Tibial nerve (tissue), 4 donors: Measurements from ENCODE around the gene IQSEC1. TPM values are rescaled to one million over a fixed set of nuclear protein-coding genes. Genes with fewer than 3 reads are reported as not detected.

ENCODE experiments used
- DNase-seq, 2 donors: peaks; one replicate each; pipeline ENCODE4 v3.0.0-alpha.2; 2019; ENCODE audit warnings: low spot score in 2 of 2
- H3K27ac ChIP-seq, 4 donors: fragments of 200-600 bp; sonication (generic) in 3 of 4; one replicate each; pipeline ENCODE4 v1.5.1; 2017 to 2019; ENCODE audit warnings: mild to moderate bottlenecking in 1 of 4
- H3K27me3 ChIP-seq, 2 donors: fragments of 200-600 bp; sonication (generic) in 1 of 2; one replicate each; pipeline versions ENCODE4 v1.5.1 to v1.6.0; 2017 to 2019
- H3K36me3 ChIP-seq, 3 donors: fragments of 200-600 bp; sonication (generic); one replicate each; pipeline ENCODE4 v1.5.1; 2018 to 2019
- H3K4me1 ChIP-seq, 4 donors: fragments of 200-600 bp; sonication (generic) in 3 of 4; one replicate each; pipeline ENCODE4 v1.5.1; 2017 to 2019
- H3K4me3 ChIP-seq, 4 donors: fragments of 200-600 bp; sonication (generic) in 3 of 4; one replicate each; pipeline ENCODE4 v1.5.1; 2017 to 2019; ENCODE audit warnings: mild to moderate bottlenecking in 1 of 4, moderate library complexity in 1 of 4
- H3K9me3 ChIP-seq, 4 donors: fragments of 200-600 bp; sonication (generic) in 3 of 4; one replicate each; pipeline ENCODE4 v1.5.1; 2017 to 2019
- EP300 ChIP-seq, 2 donors: sonication (generic); formaldehyde crosslinking; IDR thresholded peaks; one replicate each; pipeline ENCODE4 v1.6.1; 2017; ENCODE audit warnings: antibody characterized with exemption in 2 of 2, mild to moderate bottlenecking in 1 of 2
- POLR2A ChIP-seq, 2 donors: fragments of 450-650 bp; IDR thresholded peaks; one replicate each; pipeline ENCODE4 v1.6.1; 2017; ENCODE audit warnings: antibody characterized with exemption in 2 of 2, mild to moderate bottlenecking in 2 of 2, moderate library complexity in 2 of 2
- WGBS, 2 donors: methylation state at CpG; one replicate each; pipeline ENCODE4 v1.1.5; 2018; 5-methylcytosine and 5-hydroxymethylcytosine counted together
- total RNA-seq, 4 donors: library from RNA; depleted of rRNA; stranded (reverse); fragments of >200 nt; gene quantifications; one replicate each; pipeline ENCODE4 v1.1.0, GENCODE V29; 2016
- TF ChIP-seq, protein P1 (sequence below), 5 experiments: fragments of 200-600 bp in 3 of 5; fragments of 450-650 bp in 2 of 5; sonication (generic) in 3 of 5; IDR thresholded peaks; one replicate each; pipeline ENCODE4 v1.5.1; 2016 to 2019; ENCODE audit warnings: antibody characterized with exemption in 5 of 5, mild to moderate bottlenecking in 3 of 5, moderate library complexity in 2 of 5

The IQSEC1 gene
- total RNA-seq, 4 donors from 2014 or later, result 58.2 to 77.5 (median 68.6) TPM

DNA sequence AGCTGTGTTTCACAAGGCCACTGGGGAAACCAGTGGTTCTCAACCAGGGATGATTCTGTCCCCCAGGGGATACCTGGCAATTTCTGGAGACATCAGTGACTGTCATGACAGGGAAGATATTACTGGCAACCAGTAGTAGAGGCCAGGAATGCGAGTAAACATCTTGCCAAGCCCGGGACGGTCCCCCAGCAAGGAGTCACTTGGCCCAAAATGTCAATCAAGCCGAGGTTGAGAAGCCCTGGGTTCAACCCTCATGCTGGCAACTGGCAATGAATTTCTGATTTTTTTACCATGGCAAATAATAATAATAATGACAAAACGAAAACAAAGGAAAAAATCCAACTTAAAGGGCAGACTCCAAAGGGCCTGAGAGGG is 166.3 kb downstream of the IQSEC1 start:
- no peak for DNase-seq
- TF ChIP-seq EP300 (IDR thresholded peaks at IDR 0.05) (no peak), POLR2A (IDR thresholded peaks at IDR 0.05) (no peak)
- TF ChIP-seq, protein P1, sequence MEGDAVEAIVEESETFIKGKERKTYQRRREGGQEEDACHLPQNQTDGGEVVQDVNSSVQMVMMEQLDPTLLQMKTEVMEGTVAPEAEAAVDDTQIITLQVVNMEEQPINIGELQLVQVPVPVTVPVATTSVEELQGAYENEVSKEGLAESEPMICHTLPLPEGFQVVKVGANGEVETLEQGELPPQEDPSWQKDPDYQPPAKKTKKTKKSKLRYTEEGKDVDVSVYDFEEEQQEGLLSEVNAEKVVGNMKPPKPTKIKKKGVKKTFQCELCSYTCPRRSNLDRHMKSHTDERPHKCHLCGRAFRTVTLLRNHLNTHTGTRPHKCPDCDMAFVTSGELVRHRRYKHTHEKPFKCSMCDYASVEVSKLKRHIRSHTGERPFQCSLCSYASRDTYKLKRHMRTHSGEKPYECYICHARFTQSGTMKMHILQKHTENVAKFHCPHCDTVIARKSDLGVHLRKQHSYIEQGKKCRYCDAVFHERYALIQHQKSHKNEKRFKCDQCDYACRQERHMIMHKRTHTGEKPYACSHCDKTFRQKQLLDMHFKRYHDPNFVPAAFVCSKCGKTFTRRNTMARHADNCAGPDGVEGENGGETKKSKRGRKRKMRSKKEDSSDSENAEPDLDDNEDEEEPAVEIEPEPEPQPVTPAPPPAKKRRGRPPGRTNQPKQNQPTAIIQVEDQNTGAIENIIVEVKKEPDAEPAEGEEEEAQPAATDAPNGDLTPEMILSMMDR (IDR thresholded peaks at IDR 0.05), result no peak
- Histone ChIP-seq H3K4me1 (peaks cover 0 to 7% (median 0%) of the 10 kb centered on the region in 4 donors), H3K36me3 (peaks cover 2 to 99% (median 31%) of the 10 kb centered on the region in 3 donors), H3K27ac (no peak overlapping the region), H3K9me3 (no peaks in the 10 kb centered on the region), H3K4me3 (no peak overlapping the region), H3K27me3 (no peaks in the 10 kb centered on the region)
- WGBS, 2 donors, result 69 to 70% methylated on average over 5 of the region's 5 CpGs

DNA sequence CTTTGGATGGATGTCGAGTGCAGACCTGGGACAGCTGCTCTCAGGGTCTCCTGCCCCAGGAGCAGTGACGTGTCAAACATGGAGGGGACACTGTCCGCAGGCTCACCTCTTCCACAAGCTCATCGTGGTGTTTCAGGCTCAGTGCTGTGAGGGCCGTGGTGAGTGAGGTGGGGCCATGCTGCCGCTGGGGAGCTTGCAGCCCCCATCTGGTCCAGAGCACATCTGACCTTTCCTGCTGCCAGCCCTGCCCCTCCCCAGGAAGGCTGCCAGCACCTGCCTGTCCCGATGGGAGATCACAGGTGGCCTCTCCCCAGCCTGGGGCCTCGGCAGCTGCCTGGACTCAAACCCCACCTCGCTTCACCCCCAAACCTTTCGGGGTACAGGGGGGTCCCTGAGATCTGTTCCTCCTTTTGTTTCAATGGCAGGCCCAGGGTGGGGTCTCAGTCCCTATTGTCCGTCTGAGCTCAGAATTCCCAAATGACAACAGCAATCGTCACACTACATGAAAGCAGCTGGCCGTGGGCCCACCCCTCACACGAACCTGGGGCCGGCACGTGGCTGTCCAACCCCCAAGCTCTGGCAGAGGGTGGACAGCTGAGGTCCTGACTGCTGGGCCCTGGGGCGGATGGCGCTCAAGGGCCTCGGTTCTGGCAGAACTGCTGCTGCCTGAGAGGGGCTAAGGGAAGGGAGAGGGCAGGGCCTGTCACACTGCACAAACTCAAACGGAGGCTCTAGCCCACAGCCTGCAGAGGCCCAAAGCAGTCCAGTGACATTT is 166.9 kb downstream of the IQSEC1 start:
- Histone ChIP-seq H3K36me3 (peaks cover 2 to 99% (median 31%) of the 10 kb centered on the region in 3 donors), H3K4me1 (peaks cover 0 to 12% (median 0%) of the 10 kb centered on the region in 4 donors), H3K4me3 (no peak overlapping the region), H3K9me3 (no peaks in the 10 kb centered on the region), H3K27me3 (no peaks in the 10 kb centered on the region), H3K27ac (no peak overlapping the region)
- no peak for DNase-seq
- TF ChIP-seq, protein P1 (IDR thresholded peaks at IDR 0.05), result no peak
- no peak for TF ChIP-seq EP300 (IDR thresholded peaks at IDR 0.05)
- TF ChIP-seq POLR2A (IDR thresholded peaks at IDR 0.05), result no peak
- WGBS, 2 donors, result 74 to 82% methylated on average over 17 to 19 of the region's 20 CpGs

DNA sequence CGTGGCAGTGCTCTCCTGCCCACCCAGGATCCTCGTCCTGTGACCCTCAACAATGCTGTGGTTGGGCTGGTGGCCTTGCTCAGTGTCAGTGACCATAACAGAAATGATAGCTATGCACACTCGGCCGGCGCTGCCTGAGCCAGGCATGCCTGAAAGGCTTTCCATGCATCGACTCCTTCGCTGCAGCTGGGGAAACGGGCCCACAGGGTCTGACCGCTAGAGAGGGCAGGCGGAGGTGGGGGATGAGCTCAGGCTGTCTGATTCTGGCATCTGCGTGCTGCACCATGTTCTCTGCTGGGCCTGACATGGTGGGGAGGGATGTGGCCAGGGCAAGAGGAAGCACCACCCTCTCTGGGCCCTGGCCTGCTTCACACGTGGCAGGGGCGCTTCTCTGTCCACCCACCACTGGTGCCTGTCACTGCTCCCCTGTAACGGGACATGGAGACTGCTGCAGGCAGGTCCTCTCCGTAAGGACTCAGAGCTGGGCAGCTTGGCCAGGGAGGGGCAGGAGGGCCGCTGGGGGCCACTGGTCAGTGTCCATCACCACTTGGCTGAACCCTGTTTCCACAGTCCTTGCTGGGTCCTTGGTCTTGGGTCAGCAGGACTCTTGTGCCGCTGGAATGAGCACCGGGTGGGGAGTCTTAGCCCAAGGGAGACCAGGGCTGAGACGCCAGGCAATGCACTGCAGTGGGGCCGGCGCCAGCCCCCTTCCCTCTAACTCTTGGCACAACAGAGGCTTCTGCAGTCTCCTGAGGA is 167.7 kb downstream of the IQSEC1 start:
- Histone ChIP-seq H3K27me3 (no peaks in the 10 kb centered on the region), H3K4me1 (peaks cover 0 to 13% (median 0%) of the 10 kb centered on the region in 4 donors), H3K4me3 (no peak overlapping the region), H3K27ac (peak overlapping the region in 1 of 4 donors; percentile 34), H3K9me3 (no peaks in the 10 kb centered on the region), H3K36me3 (peaks cover 2 to 99% (median 31%) of the 10 kb centered on the region in 3 donors)
- DNase-seq, result no peak
- 70 to 75% methylated on average over 19 to 21 of the region's 21 CpGs for WGBS, 2 donors
- TF ChIP-seq, protein P1 (IDR thresholded peaks at IDR 0.05), result no peak
- TF ChIP-seq POLR2A (IDR thresholded peaks at IDR 0.05), result no peak
- TF ChIP-seq EP300 (IDR thresholded peaks at IDR 0.05), result no peak

DNA sequence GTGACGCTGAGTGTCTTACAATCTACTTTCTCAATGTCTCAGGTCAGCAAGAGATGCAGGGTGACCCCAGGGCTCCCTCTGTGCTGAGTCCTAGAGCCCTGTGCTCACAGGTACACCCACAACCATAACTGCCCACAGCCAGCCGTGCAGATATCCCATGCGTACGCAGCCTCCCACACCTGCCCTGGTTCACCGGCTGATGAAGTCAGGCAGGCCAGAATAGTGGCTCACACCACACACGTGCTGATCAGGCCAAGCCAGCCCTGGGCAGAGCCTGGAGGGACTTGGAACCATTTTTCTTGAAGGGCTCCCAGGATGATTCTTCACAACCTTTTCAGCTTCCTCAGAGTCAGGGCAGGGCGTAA is 168.3 kb downstream of the IQSEC1 start:
- Histone ChIP-seq H3K4me1 (peaks cover 0 to 13% (median 0%) of the 10 kb centered on the region in 4 donors), H3K27me3 (no peaks in the 10 kb centered on the region), H3K4me3 (no peak overlapping the region), H3K27ac (peak overlapping the region in 1 of 4 donors; percentile 34), H3K36me3 (peaks cover 2 to 99% (median 28%) of the 10 kb centered on the region in 3 donors), H3K9me3 (no peaks in the 10 kb centered on the region)
- TF ChIP-seq, protein P1 (IDR thresholded peaks at IDR 0.05), result no peak
- TF ChIP-seq EP300 (IDR thresholded peaks at IDR 0.05) (no peak), POLR2A (IDR thresholded peaks at IDR 0.05) (no peak)
- WGBS, 2 donors, result 59 to 80% methylated on average over 7 of the region's 7 CpGs
- DNase-seq, result no peak

DNA sequence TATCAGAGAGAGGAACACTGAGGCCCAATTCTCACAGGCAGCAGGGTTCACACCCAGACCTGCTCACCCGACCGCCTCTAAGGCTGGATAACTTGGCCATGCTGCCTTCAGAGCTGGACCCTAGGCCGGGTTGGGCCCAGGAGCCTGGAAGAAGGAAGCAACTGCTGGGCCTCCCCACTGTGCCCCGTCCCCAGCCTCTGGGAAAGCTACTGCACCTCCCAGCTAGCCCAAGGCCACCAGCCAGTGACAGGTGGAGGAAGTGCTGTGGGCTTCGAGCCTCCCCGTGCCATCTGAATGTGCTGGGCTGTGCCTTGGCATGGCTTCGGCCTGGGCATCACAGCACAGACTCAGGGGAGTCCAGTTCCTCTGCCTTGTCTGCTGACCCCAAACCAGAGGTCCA is 169.3 kb downstream of the IQSEC1 start:
- Histone ChIP-seq H3K4me3 (no peak overlapping the region), H3K36me3 (peaks cover 2 to 99% (median 22%) of the 10 kb centered on the region in 3 donors), H3K4me1 (peaks cover 0 to 13% (median 0%) of the 10 kb centered on the region in 4 donors), H3K27me3 (no peaks in the 10 kb centered on the region), H3K27ac (peak overlapping the region in 1 of 4 donors; percentile 36), H3K9me3 (no peaks in the 10 kb centered on the region)
- TF ChIP-seq EP300 (IDR thresholded peaks at IDR 0.05) (no peak), POLR2A (IDR thresholded peaks at IDR 0.05) (no peak)
- TF ChIP-seq, protein P1 (IDR thresholded peaks at IDR 0.05), result no peak
- no peak for DNase-seq
- WGBS, 2 donors, result 95 to 100% methylated on average over 1 to 5 of the region's 7 CpGs
